K562 (cell line): ENCODE measurements around the gene CENPE. TPM values are rescaled to one million over a fixed set of nuclear protein-coding genes. Genes with fewer than 3 reads are reported as not detected.
A peak's percentile ranks its signal among the peaks of the same experiment; 100 is the strongest.

Experiments
- CEBPG ChIP-seq, 3 experiments: fragments of 200-800 bp in 1 of 3; sonication (Bioruptor generic) in 1 of 3; sonication (generic) in 1 of 3; formaldehyde crosslinking in 1 of 3; IDR thresholded peaks in 2 of 3; conservative IDR thresholded peaks in 1 of 3; 2 replicates each; pipeline versions ENCODE4 v1.6.1 to v1.8.0; 2016 to 2022; ENCODE audit warnings: missing compliant biosample characterization in 2 of 3, missing genetic modification characterization in 2 of 3, mild to moderate bottlenecking in 1 of 3, missing genetic modification reagents in 1 of 3
- CTBP1 ChIP-seq: fragments of 450-650 bp; IDR thresholded peaks from 2 replicates; pipeline ENCODE4 v1.6.1; 2016; ENCODE audit warnings: borderline replicate concordance
- FOXJ2 ChIP-seq: fragments of 200-800 bp; sonication (Bioruptor generic); IDR thresholded peaks from 2 replicates; pipeline ENCODE4 v1.6.1; 2016; ENCODE audit warnings: missing genetic modification characterization, missing compliant biosample characterization
- JUND ChIP-seq, 2 experiments: IDR thresholded peaks; 2 replicates in 1 of 2; 3 replicates in 1 of 2; pipeline ENCODE4 v1.6.1; 2011; ENCODE audit warnings: borderline replicate concordance in 2 of 2, low read depth in 2 of 2, low read length in 2 of 2, improper control_type of control experiment in 1 of 2, missing biosample characterization in 1 of 2, missing genetic modification characterization in 1 of 2, missing genetic modification reagents in 1 of 2
- NR2C1 ChIP-seq, 2 experiments: fragments of 450-650 bp; IDR thresholded peaks; 2 replicates each; pipeline ENCODE4 v1.6.1; 2017; ENCODE audit warnings: mild to moderate bottlenecking in 2 of 2, antibody characterized with exemption in 1 of 2, inconsistent platforms in 1 of 2, missing compliant biosample characterization in 1 of 2, missing genetic modification characterization in 1 of 2
- POLR2H ChIP-seq: IDR thresholded peaks from 2 replicates; pipeline ENCODE4 v1.6.1; 2016; ENCODE audit warnings: missing genetic modification characterization, low read depth, mild to moderate bottlenecking, control low read depth, missing compliant biosample characterization, moderate library complexity
- SUPT5H ChIP-seq: fragments of 450-650 bp; IDR thresholded peaks from 2 replicates; pipeline ENCODE4 v1.6.1; 2016
- TEAD4 ChIP-seq, 2 experiments: sonication (generic) in 1 of 2; formaldehyde crosslinking in 1 of 2; IDR thresholded peaks; 2 replicates each; pipeline versions ENCODE4 v1.6.1 to v1.8.0; 2012 to 2022; ENCODE audit warnings: borderline replicate concordance in 1 of 2, inconsistent platforms in 1 of 2, low read length in 1 of 2, mild to moderate bottlenecking in 1 of 2, missing genetic modification reagents in 1 of 2
- polyA plus RNA-seq, 8 experiments: library from polyadenylated mRNA; depleted of rRNA in 4 of 8; stranded (reverse) in 5 of 8; unstranded in 3 of 8; fragments of >200 nt; fragmentation: Nextera tagmentation in 2 of 8; fragmentation: Illumina TruSeq in 1 of 8; extraction: Ambion mirVana in 2 of 8; extraction: Trizol in 1 of 8; gene quantifications; 2 replicates each; pipeline versions ENCODE4 v1.2.1 to v1.2.3, GENCODE V29; 2011 to 2014; ENCODE audit warnings: inconsistent platforms in 1 of 8, missing spikeins in 1 of 8
- total RNA-seq, 7 experiments: library from RNA; depleted of rRNA in 6 of 7; stranded (reverse); fragments of >200 nt in 6 of 7; fragmentation: Illumina TruSeq in 2 of 7; extraction: Trizol in 2 of 7; gene quantifications; 2 replicates each; pipeline versions ENCODE4 v1.2.1 to v1.2.3, GENCODE V29; 2011 to 2021; ENCODE audit warnings: low replicate concordance in 1 of 7
- TF ChIP-seq, protein P1 (sequence below): fragments of 250-450 bp; sonication (Bioruptor Pico); IDR thresholded peaks from 2 replicates; pipeline ENCODE4 v1.5.0; 2021; ENCODE audit warnings: mild to moderate bottlenecking, moderate library complexity
- TF ChIP-seq, protein P2 (sequence below), 2 experiments: fragments of 450-650 bp; IDR thresholded peaks; 2 replicates each; pipeline ENCODE4 v1.6.1; 2018; ENCODE audit warnings: mild to moderate bottlenecking in 2 of 2, low read depth in 1 of 2; ENCODE audit not compliant: partially characterized antibody in 2 of 2
- TF ChIP-seq, protein P3 (sequence below): fragments of 250-450 bp; sonication (Bioruptor Pico); IDR thresholded peaks from 2 replicates; pipeline ENCODE4 v1.9.0; 2021; ENCODE audit warnings: mild to moderate bottlenecking, inconsistent platforms

Gene CENPE
- total and polyA plus RNA-seq, 9 of the 15 experiments (the other 6 are each of a cell fraction or from before 2014, with no cell fraction given): 9.9 to 53.2 (median 27.4) TPM

DNA sequence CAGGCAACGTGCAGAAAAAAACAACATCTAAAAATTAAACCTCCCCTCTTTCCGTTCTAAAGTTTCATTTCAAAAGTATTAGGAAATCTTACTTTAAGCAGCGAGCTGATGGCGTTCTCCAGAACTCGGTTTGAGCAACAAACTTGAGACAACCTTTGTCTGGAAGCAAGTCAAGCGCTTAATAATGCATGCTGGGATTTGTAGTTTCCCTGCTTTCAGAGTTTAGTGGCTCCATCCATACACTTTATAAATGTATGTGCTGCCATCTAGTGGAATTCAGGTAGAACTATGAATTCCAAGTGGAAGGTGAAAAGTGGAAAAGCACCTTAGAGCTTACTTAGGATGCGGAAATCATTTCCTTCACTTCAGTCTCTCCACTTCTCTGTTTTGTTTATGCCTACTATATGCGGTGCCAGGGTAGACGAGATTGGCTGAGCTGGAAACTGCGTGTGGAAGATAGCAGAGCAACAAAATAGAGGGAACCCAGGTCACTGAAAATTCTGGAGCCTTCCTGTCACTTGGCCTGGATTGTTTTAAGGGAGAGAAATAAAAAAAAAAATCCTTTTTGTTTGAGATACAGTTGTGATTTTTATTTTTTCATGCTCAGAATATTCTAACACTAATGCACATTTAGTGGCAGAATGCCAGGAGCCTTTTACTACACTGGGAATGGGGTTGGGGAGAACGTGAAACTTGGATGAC lies 98.3 kb downstream of the CENPE start, which contains the start of gene BDH2 (continued):
- TF ChIP-seq CEBPG (CRISPR knock-in tag; IDR thresholded peaks at IDR 0.05) (no peak), CEBPG (tag; conservative IDR thresholded peaks at IDR 0.05 in 1 of 2, IDR thresholded peaks at IDR 0.05 in 1 of 2) (peak in 1 of 2 experiments; percentile 53; a peak in 2 of 4 replicates), JUND (IDR thresholded peaks at IDR 0.05; ENCODE audit: borderline replicate concordance, low read depth, low read length) (peak; percentile 23; the same call in 1 of the 2 replicates), JUND (tag; IDR thresholded peaks at IDR 0.05; ENCODE audit: borderline replicate concordance, low read depth, low read length) (no peak), FOXJ2 (tag) (0 out of 2 replicates have a peak, but pooled peaks have one; percentile 50), NR2C1 (IDR thresholded peaks at IDR 0.05) (peak; percentile 25; the same call in 1 of the 2 replicates), NR2C1 (tag; IDR thresholded peaks at IDR 0.05) (peak; percentile 79), SUPT5H (no peak), CTBP1 (0 out of 2 replicates have a peak, but pooled peaks have one; percentile 33), TEAD4 (IDR thresholded peaks at IDR 0.05; ENCODE audit: low read length) (peak; percentile 71), TEAD4 (CRISPR knock-in tag; IDR thresholded peaks at IDR 0.05; ENCODE audit: borderline replicate concordance) (no peak), POLR2H (no peak)
- TF ChIP-seq, protein P1, sequence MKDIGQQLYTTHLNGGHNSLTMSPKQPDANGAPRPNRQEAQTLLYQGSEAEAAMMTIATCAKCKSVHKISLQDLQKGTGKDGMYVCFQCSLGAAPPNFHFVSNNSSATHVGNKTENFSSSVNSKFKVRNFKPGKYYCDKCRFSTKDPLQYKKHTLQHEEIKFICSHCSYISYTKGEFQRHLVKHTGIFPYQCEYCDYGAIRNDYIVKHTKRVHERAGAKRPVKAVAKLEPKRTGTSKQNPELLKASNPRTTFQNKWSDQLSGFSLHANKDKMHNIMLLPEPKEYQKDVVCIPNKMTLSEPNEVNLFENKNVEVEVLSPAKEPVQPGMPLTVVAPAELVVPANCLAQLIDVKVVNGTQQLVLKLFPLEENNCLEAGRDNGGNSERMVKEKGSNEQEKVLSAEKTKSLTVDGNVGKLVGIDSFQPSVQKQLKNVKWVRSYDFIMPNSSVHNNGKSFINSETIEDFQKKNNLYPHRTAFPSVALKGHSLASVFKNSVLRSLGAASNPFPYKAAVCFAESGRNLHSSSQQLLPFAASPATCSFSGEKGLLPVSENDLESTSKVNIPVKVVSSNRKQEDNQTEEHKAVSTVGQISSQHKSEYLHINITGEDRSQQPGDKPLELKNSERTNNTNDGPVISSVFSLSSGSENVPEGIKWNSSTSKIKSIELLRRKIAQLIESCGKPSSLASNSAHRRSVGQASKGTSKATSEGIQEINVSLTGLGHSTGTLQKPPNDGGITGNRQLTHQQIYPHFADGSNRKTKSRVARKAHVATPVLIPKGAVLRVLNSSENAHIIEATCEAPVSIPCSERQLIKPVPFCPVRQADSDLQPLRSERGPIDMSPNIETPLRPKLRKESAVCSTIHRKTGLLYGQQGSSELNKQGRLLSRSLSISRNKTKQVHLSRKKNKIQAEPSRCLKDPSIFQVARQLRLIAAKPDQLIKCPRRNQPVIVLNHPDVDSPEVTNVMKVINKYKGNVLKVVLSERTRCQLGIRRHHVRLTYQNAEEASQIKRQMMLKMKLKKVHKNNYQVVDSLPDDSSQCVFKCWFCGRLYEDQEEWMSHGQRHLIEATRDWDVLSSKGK (CRISPR knock-in tag): no peak
- TF ChIP-seq, protein P2, sequence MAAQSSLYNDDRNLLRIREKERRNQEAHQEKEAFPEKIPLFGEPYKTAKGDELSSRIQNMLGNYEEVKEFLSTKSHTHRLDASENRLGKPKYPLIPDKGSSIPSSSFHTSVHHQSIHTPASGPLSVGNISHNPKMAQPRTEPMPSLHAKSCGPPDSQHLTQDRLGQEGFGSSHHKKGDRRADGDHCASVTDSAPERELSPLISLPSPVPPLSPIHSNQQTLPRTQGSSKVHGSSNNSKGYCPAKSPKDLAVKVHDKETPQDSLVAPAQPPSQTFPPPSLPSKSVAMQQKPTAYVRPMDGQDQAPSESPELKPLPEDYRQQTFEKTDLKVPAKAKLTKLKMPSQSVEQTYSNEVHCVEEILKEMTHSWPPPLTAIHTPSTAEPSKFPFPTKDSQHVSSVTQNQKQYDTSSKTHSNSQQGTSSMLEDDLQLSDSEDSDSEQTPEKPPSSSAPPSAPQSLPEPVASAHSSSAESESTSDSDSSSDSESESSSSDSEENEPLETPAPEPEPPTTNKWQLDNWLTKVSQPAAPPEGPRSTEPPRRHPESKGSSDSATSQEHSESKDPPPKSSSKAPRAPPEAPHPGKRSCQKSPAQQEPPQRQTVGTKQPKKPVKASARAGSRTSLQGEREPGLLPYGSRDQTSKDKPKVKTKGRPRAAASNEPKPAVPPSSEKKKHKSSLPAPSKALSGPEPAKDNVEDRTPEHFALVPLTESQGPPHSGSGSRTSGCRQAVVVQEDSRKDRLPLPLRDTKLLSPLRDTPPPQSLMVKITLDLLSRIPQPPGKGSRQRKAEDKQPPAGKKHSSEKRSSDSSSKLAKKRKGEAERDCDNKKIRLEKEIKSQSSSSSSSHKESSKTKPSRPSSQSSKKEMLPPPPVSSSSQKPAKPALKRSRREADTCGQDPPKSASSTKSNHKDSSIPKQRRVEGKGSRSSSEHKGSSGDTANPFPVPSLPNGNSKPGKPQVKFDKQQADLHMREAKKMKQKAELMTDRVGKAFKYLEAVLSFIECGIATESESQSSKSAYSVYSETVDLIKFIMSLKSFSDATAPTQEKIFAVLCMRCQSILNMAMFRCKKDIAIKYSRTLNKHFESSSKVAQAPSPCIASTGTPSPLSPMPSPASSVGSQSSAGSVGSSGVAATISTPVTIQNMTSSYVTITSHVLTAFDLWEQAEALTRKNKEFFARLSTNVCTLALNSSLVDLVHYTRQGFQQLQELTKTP (IDR thresholded peaks at IDR 0.05; ENCODE audit: low read depth in 1 of 2, partially characterized antibody in 2 of 2): peak in 1 of 2 experiments; percentile 85
- TF ChIP-seq, protein P3, sequence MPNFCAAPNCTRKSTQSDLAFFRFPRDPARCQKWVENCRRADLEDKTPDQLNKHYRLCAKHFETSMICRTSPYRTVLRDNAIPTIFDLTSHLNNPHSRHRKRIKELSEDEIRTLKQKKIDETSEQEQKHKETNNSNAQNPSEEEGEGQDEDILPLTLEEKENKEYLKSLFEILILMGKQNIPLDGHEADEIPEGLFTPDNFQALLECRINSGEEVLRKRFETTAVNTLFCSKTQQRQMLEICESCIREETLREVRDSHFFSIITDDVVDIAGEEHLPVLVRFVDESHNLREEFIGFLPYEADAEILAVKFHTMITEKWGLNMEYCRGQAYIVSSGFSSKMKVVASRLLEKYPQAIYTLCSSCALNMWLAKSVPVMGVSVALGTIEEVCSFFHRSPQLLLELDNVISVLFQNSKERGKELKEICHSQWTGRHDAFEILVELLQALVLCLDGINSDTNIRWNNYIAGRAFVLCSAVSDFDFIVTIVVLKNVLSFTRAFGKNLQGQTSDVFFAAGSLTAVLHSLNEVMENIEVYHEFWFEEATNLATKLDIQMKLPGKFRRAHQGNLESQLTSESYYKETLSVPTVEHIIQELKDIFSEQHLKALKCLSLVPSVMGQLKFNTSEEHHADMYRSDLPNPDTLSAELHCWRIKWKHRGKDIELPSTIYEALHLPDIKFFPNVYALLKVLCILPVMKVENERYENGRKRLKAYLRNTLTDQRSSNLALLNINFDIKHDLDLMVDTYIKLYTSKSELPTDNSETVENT: no peak
